ENCODE results near the gene MARCHF4.

- TF ChIP-seq CTCF (IDR thresholded peaks at IDR 0.05) (no peak), POLR2AphosphoS5 (IDR thresholded peaks at IDR 0.05) (no peak)
Measured at GRCh38 chr2:216327447-216327935, 44.8 kb downstream of the MARCHF4 start.
